Measurements from ENCODE around the gene NT5DC2.

- TF ChIP-seq POLR2A (IDR thresholded peaks at IDR 0.05; ENCODE audit: low read depth, low read length) (no peak), TAF1 (IDR thresholded peaks at IDR 0.05; ENCODE audit: borderline replicate concordance, low read depth, low read length) (no peak), POLR2AphosphoS5 (IDR thresholded peaks at IDR 0.05; ENCODE audit: low read depth, low read length) (no peak)
These were observed 21.6 kb downstream of the NT5DC2 start for GRCh38 chr3:52512105-52512504.
